MG63 (cell line): ENCODE results near the gene ETV5. TPM values are rescaled to one million over a fixed set of nuclear protein-coding genes. Genes with fewer than 3 reads are reported as not detected.
A peak's percentile ranks its signal among the peaks of the same experiment; 100 is the strongest.

ENCODE experiments used
- DNase-seq: peaks from one replicate; pipeline ENCODE4 v3.0.0-alpha.2; 2020
- H3K27me3 ChIP-seq: fragments of 250-450 bp; sonication (Bioruptor Pico); 2 replicates; pipeline ENCODE4 v1.5.1; 2020; ENCODE audit warnings: mild to moderate bottlenecking, moderate library complexity
- H3K36me3 ChIP-seq: fragments of 250-450 bp; sonication (Bioruptor Pico); 2 replicates; pipeline ENCODE4 v1.5.1; 2020; ENCODE audit warnings: mild to moderate bottlenecking, moderate library complexity
- H3K4me3 ChIP-seq: fragments of 250-450 bp; sonication (Bioruptor Pico); 2 replicates; pipeline ENCODE4 v1.5.1; 2020; ENCODE audit warnings: mild to moderate bottlenecking, moderate library complexity
- H3K9me3 ChIP-seq: fragments of 250-450 bp; sonication (Bioruptor Pico); 2 replicates; pipeline ENCODE4 v1.5.1; 2020; ENCODE audit warnings: mild to moderate bottlenecking, moderate library complexity
- total RNA-seq: library from RNA; depleted of rRNA; stranded (reverse); fragments of >200 nt; shearing (Covaris generic); gene quantifications from 2 replicates; pipeline ENCODE4 v1.2.3, GENCODE V29; 2014; ENCODE audit warnings: low replicate concordance

Gene ETV5
- total RNA-seq, 1 experiment from 2014 or later = 36.4 TPM

- H3K36me3 ChIP-seq = peaks cover 45% of the 10 kb centered on the region
- no peaks in the 10 kb centered on the region for H3K9me3 ChIP-seq
- no peak for DNase-seq
- no peak overlapping the region for H3K4me3 ChIP-seq
- H3K27me3 ChIP-seq = no peaks in the 10 kb centered on the region
Measured at GRCh38 chr3:186084264-186084663, 24.6 kb downstream of the ETV5 start.

DNA sequence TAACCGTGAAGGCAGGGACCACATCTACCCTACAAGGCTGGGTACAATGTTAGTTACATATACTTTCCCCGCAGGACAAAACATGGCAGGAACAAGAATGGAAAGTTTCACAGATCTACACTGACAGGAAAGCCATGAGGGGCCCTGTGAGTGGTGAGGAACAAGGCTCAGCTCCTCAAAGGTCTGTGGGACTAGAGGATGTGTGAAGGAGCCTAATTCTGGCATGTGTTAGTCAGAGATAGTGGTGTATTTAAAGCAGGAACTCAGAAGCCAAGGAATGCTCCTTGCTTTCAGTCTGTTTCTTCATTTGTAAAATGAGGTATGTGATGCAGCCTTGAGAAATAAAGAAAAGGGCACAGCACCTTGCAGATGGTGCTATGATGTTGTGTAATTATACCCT, 25.1 kb downstream of the ETV5 start:
- H3K27me3 ChIP-seq = no peaks in the 10 kb centered on the region
- DNase-seq = no peak
- no peaks in the 10 kb centered on the region for H3K9me3 ChIP-seq
- H3K4me3 ChIP-seq = no peak overlapping the region
- H3K36me3 ChIP-seq = peaks cover 45% of the 10 kb centered on the region

- Histone ChIP-seq H3K27me3 (no peaks in the 10 kb centered on the region), H3K4me3 (no peak overlapping the region), H3K9me3 (no peaks in the 10 kb centered on the region), H3K36me3 (peaks cover 50% of the 10 kb centered on the region)
- DNase-seq = no peak
Measured at GRCh38 chr3:186082150-186082549, 26.7 kb downstream of the ETV5 start.

GRCh38 chr3:186081678-186082077, 27.2 kb downstream of the ETV5 start:
- no peak for DNase-seq
- Histone ChIP-seq H3K27me3 (no peaks in the 10 kb centered on the region), H3K36me3 (peaks cover 54% of the 10 kb centered on the region), H3K4me3 (no peak overlapping the region), H3K9me3 (no peaks in the 10 kb centered on the region)

- no peak for DNase-seq
- Histone ChIP-seq H3K9me3 (0 out of 2 replicates have a peak, but pooled peaks cover under 1% of the 10 kb centered on the region), H3K36me3 (peaks cover 57% of the 10 kb centered on the region), H3K4me3 (no peak overlapping the region), H3K27me3 (no peaks in the 10 kb centered on the region)
Measured at GRCh38 chr3:186080849-186081438, 27.9 kb downstream of the ETV5 start.

DNA sequence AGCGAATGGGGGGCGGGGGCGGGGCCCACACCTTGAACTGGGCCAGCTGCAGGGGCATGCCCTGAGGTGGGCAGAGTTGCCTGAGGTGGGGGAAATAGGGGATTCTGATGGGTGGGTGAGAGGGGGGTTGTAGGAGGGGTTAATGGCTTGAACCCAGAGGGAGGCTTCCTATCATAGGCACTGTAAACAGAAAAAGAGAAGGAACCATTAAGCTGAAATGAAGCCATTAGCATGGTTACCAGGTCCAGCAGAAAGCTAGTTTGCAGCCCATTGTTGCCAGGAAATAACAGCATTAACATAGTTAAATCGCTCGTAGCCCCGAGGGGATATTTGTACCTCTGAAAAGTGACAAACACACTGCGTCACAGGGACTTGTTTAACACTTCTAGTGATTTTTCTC, 29.0 kb downstream of the ETV5 start:
- Histone ChIP-seq H3K9me3 (peaks cover 11% of the 10 kb centered on the region; the same call in 1 of the 2 replicates), H3K4me3 (no peak overlapping the region), H3K36me3 (peaks cover 65% of the 10 kb centered on the region), H3K27me3 (no peaks in the 10 kb centered on the region)
- DNase-seq = no peak

GRCh38 chr3:186077466-186077865, 31.4 kb downstream of the ETV5 start:
- Histone ChIP-seq H3K36me3 (peaks cover 71% of the 10 kb centered on the region), H3K4me3 (no peak overlapping the region), H3K27me3 (no peaks in the 10 kb centered on the region), H3K9me3 (peaks cover 13% of the 10 kb centered on the region; the same call in 1 of the 2 replicates)
- no peak for DNase-seq

DNA sequence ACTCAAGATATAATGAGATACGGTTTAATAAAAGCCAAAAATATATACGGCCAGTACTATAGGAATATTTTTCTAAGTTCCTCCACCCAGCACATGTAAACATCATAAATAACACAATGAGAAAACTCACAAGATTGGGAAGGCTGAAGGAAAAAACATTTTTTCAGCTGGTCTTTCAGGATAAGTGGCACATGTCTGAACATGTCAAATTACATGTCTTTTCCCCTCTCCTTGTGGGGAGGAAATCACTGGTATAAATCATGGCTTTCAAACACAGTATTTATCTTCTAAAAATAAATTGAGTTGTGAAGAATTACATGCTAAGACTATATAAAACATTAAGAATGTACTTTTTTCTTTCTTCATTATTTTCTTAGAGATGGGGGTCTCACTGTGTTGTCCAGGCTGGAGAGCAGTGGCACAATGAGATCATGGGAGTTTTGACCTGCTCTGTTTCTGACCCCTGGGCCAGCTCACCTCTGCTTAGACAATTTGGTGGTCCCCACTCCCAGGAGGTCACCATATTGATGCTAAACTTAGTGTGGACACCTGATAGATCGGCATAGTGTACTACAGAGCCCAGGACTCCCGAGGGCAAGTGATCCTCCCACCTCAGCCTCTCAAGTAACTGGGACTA, 32.8 kb downstream of the ETV5 start:
- Histone ChIP-seq H3K4me3 (no peak overlapping the region), H3K27me3 (no peaks in the 10 kb centered on the region), H3K9me3 (peaks cover 13% of the 10 kb centered on the region; the same call in 1 of the 2 replicates), H3K36me3 (peaks cover 72% of the 10 kb centered on the region)
- DNase-seq = no peak

GRCh38 chr3:186075489-186075888, 33.4 kb downstream of the ETV5 start:
- H3K9me3 ChIP-seq = peaks cover 13% of the 10 kb centered on the region; the same call in 1 of the 2 replicates
- DNase-seq = no peak
- H3K36me3 ChIP-seq = peaks cover 66% of the 10 kb centered on the region
- no peaks in the 10 kb centered on the region for H3K27me3 ChIP-seq
- no peak overlapping the region for H3K4me3 ChIP-seq

GRCh38 chr3:186073641-186074040, 35.2 kb downstream of the ETV5 start:
- DNase-seq = peak; percentile 14
- Histone ChIP-seq H3K4me3 (no peak overlapping the region), H3K36me3 (peaks cover 62% of the 10 kb centered on the region), H3K9me3 (peaks cover 13% of the 10 kb centered on the region; the same call in 1 of the 2 replicates), H3K27me3 (no peaks in the 10 kb centered on the region)

GRCh38 chr3:186070996-186071395, 37.9 kb downstream of the ETV5 start:
- Histone ChIP-seq H3K27me3 (no peaks in the 10 kb centered on the region), H3K9me3 (peaks cover 13% of the 10 kb centered on the region; the same call in 1 of the 2 replicates), H3K36me3 (peaks cover 56% of the 10 kb centered on the region), H3K4me3 (no peak overlapping the region)
- DNase-seq = peak; percentile 55

DNA sequence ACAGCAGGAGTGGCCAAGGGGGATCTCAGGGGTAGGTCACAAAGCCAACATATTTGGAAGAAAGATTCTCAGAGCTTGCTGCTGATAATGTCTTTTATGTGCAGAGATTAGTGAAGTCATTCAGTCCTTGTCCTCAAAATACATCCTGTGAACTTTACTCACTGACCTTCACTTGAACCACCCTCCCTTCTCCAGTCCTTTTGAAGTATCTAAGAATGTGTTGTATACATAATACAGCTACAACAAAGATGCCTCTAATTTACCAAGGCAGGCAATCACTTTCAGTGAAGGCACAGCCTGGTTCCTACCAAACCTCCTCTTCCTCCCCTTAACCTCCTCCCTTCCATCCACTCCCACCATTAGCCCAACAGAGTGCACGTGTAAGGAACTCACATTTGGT, 38.3 kb downstream of the ETV5 start:
- Histone ChIP-seq H3K4me3 (no peak overlapping the region), H3K36me3 (peaks cover 56% of the 10 kb centered on the region), H3K27me3 (no peaks in the 10 kb centered on the region), H3K9me3 (peaks cover 8% of the 10 kb centered on the region; the same call in 1 of the 2 replicates)
- DNase-seq = no peak

GRCh38 chr3:186070133-186070532, 38.8 kb downstream of the ETV5 start:
- H3K9me3 ChIP-seq = peaks cover 4% of the 10 kb centered on the region; the same call in 1 of the 2 replicates
- no peaks in the 10 kb centered on the region for H3K27me3 ChIP-seq
- DNase-seq = no peak
- H3K4me3 ChIP-seq = no peak overlapping the region
- H3K36me3 ChIP-seq = peaks cover 56% of the 10 kb centered on the region

GRCh38 chr3:186069199-186069598, 39.7 kb downstream of the ETV5 start:
- Histone ChIP-seq H3K27me3 (no peaks in the 10 kb centered on the region), H3K36me3 (peaks cover 58% of the 10 kb centered on the region), H3K9me3 (no peaks in the 10 kb centered on the region), H3K4me3 (no peak overlapping the region)
- no peak for DNase-seq

DNA sequence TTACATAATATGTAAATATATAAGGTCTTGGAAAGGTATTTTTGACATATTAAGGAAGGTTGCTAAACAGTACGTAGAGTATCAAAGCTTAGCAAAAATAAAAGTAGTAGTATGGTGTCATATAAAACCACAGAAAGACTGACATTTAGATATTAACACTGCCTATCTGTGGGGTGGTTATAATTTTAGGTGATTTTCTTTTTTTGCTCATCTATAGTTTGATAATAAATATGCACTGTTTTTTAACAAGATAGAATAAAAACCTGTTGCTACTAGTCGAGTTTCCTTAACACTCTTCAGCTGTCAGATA, 40.7 kb downstream of the ETV5 start:
- Histone ChIP-seq H3K36me3 (peaks cover 62% of the 10 kb centered on the region), H3K4me3 (no peak overlapping the region), H3K9me3 (no peaks in the 10 kb centered on the region), H3K27me3 (no peaks in the 10 kb centered on the region)
- no peak for DNase-seq

GRCh38 chr3:186067360-186068242, 41.3 kb downstream of the ETV5 start:
- Histone ChIP-seq H3K27me3 (no peaks in the 10 kb centered on the region), H3K9me3 (no peaks in the 10 kb centered on the region), H3K4me3 (no peak overlapping the region), H3K36me3 (peaks cover 58% of the 10 kb centered on the region)
- no peak for DNase-seq

DNA sequence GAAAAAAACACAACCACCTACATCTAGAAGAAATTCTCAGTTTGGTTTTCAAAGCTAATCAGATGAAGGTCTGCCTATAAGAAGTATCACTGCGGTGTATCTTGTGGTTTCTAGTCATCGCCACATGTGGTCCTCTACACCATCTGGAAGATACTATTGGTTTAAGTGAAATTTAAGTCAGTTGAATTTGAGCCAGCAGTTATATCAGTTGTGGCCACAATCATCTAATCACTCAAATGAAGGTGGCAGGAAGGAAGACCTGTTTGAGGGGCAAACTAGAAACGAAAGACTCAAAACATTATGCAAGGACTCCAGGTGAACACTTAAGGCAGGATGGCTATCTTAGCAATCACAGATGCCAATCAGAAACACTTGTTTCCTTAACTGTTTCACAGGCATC, 48.7 kb downstream of the ETV5 start:
- Histone ChIP-seq H3K9me3 (no peaks in the 10 kb centered on the region), H3K36me3 (peaks cover 83% of the 10 kb centered on the region), H3K4me3 (no peak overlapping the region), H3K27me3 (no peaks in the 10 kb centered on the region)
- no peak for DNase-seq
